Natural killer cell treated with Interleukin-12 subunit alpha and Interleukin-12 subunit beta and Interleukin-15 and Interleukin-18, amount 100 ng/mL, for 72 hours (primary cell): Measurements from ENCODE around the gene ATL2. TPM values are rescaled to one million over a fixed set of nuclear protein-coding genes. Genes with fewer than 3 reads are reported as not detected.
"Not testable (repeated sequence)": the region's sequence is repeated elsewhere in the genome, so short reads cannot be mapped to it uniquely, and the experiment has no call there.

Experiments used
- ATAC-seq, 2 donors: fragments of 150-1000 bp; cut with Tn5 transposase in 1 of 2; sonication (Bioruptor Pico), chemical (Tn5 transposase) in 1 of 2; 2 replicates each; pipeline ENCODE4 v1.10.0; 2021
- DNase-seq: peaks from one replicate; pipeline ENCODE4 v3.0.0; 2022; ENCODE audit warnings: low spot score
- H3K27ac Mint-ChIP-seq, 2 donors: 1 replicate in 1 of 2; 2 replicates in 1 of 2; pipeline ENCODE4 v1.8.0; 2022; ENCODE audit warnings: mixed read lengths in 2 of 2, mild to moderate bottlenecking in 1 of 2, moderate library complexity in 1 of 2
- H3K27me3 Mint-ChIP-seq, 2 donors: 1 replicate in 1 of 2; 2 replicates in 1 of 2; pipeline ENCODE4 v1.8.0; 2022; ENCODE audit warnings: mixed read lengths in 2 of 2
- H3K36me3 Mint-ChIP-seq: one replicate; pipeline ENCODE4 v1.8.0; 2022; ENCODE audit warnings: mixed read lengths
- H3K4me1 Mint-ChIP-seq, 2 donors: 1 replicate in 1 of 2; 2 replicates in 1 of 2; pipeline ENCODE4 v1.8.0; 2022; ENCODE audit warnings: low read depth in 2 of 2, mixed read lengths in 2 of 2, mild to moderate bottlenecking in 1 of 2
- H3K4me3 Mint-ChIP-seq: one replicate; pipeline ENCODE4 v1.8.0; 2022; ENCODE audit warnings: mixed read lengths
- H3K9me3 Mint-ChIP-seq: 2 replicates; pipeline ENCODE4 v1.8.0; 2022; ENCODE audit warnings: mixed read lengths
- total RNA-seq, 2 donors: library from RNA; stranded (reverse); gene quantifications; one replicate each; pipeline ENCODE4 v1.2.3, GENCODE V29; 2022

Gene ATL2
- total RNA-seq, 2 donors from 2014 or later, result 53.1 to 69.8 TPM

GRCh38 chr2:38407111-38407682 is 30.1 kb upstream of the ATL2 start:
- Mint-ChIP-seq H3K4me1 (no peaks in the 10 kb centered on the region), H3K27me3 (peaks cover 0 to 5% of the 10 kb centered on the region in 2 donors)
- no peak for ATAC-seq

GRCh38 chr2:38406597-38407110 is 29.6 kb upstream of the ATL2 start:
- Mint-ChIP-seq H3K4me3 (no peak overlapping the region), H3K36me3 (no peaks in the 10 kb centered on the region), H3K27ac (no peak overlapping the region), H3K4me1 (no peaks in the 10 kb centered on the region), H3K27me3 (peaks cover 0 to 4% of the 10 kb centered on the region in 2 donors), H3K9me3 (no peaks in the 10 kb centered on the region)
- no peak for ATAC-seq
- DNase-seq, result no peak

More at GRCh38 chr2:38407111-38407682, 30.1 kb upstream of the ATL2 start:
- peaks cover under 1% of the 10 kb centered on the region for H3K9me3 Mint-ChIP-seq
- peaks cover 1% of the 10 kb centered on the region for H3K36me3 Mint-ChIP-seq
- no peak for DNase-seq
- H3K27ac Mint-ChIP-seq, result no peak overlapping the region
- H3K4me3 Mint-ChIP-seq, result no peak overlapping the region

GRCh38 chr2:38405917-38406596 is 29.0 kb upstream of the ATL2 start:
- no peaks in the 10 kb centered on the region for H3K4me1 Mint-ChIP-seq
- H3K27ac Mint-ChIP-seq, result no peak overlapping the region
- H3K27me3 Mint-ChIP-seq, result peaks cover 0 to 4% of the 10 kb centered on the region in 2 donors
- no peaks in the 10 kb centered on the region for H3K36me3 Mint-ChIP-seq
- H3K4me3 Mint-ChIP-seq, result no peak overlapping the region
- DNase-seq (no peak), ATAC-seq (no peak)
- no peaks in the 10 kb centered on the region for H3K9me3 Mint-ChIP-seq

DNA sequence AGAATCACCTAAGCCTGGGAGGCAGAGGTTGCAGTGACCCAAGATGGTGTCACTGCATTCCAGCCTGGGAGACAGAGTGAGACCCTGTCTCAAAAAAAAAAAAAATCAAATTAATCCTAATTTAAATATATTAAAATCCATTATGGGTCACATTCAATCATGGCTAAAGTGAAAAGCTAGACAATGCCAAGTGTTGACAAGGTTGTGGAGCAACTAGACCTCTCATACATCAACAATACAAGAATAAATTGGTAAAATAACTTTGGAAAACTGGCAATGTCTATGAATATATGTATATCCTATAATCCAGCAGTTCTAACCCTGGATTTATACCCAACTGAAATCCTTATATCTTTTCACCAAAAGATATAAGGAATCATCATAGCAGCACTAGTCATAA is 23.4 kb upstream of the ATL2 start:
- ATAC-seq, result no peak
- Mint-ChIP-seq H3K27me3 (peaks cover 5 to 8% of the 10 kb centered on the region in 2 donors), H3K4me3 (no peak overlapping the region), H3K27ac (no peak overlapping the region), H3K9me3 (no peaks in the 10 kb centered on the region), H3K36me3 (no peaks in the 10 kb centered on the region), H3K4me1 (no peaks in the 10 kb centered on the region)
- no peak for DNase-seq

- DNase-seq (no peak), ATAC-seq (no peak)
- Mint-ChIP-seq H3K27ac (no peak overlapping the region), H3K4me3 (no peak overlapping the region), H3K36me3 (no peaks in the 10 kb centered on the region), H3K27me3 (peaks cover 15 to 20% of the 10 kb centered on the region in 2 donors), H3K4me1 (peaks cover 8% of the 10 kb centered on the region in 2 donors), H3K9me3 (no peaks in the 10 kb centered on the region)
Measured at GRCh38 chr2:38398739-38399138, 21.7 kb upstream of the ATL2 start.

DNA sequence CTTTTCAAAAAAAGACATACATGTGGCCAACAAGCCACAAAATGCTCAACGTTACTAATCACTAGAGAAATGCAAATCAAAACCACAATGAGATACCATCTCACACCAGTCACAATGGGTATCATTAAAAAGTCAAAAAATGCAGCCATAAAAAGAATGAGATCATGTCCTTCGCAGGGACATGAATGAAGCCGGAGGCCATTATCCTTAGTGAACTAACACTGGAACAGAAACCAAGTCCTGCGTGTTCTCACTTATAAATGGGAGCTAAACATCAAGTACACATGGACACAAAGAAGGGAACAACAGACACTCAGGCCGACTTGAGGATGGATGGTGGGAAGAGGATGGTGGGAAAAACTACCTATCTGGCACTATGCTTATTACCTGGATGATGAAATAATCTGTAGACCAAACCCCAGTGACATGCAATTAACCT is 17.8 kb upstream of the ATL2 start:
- Mint-ChIP-seq H3K9me3 (no peaks in the 10 kb centered on the region), H3K4me3 (no peak overlapping the region), H3K27ac (no peak overlapping the region), H3K4me1 (peaks cover 8% of the 10 kb centered on the region in 2 donors), H3K36me3 (no peaks in the 10 kb centered on the region), H3K27me3 (peaks cover 24 to 39% of the 10 kb centered on the region in 2 donors)
- DNase-seq (no peak), ATAC-seq (peak in 1 of 2 donors; percentile 31)

GRCh38 chr2:38394041-38394440 is 17.0 kb upstream of the ATL2 start:
- peaks cover 8 to 9% of the 10 kb centered on the region in 2 donors for H3K4me1 Mint-ChIP-seq
- H3K27ac Mint-ChIP-seq, result no peak overlapping the region
- H3K36me3 Mint-ChIP-seq, result no peaks in the 10 kb centered on the region
- no peaks in the 10 kb centered on the region for H3K9me3 Mint-ChIP-seq
- no peak overlapping the region for H3K4me3 Mint-ChIP-seq
- H3K27me3 Mint-ChIP-seq, result peaks cover 27 to 39% of the 10 kb centered on the region in 2 donors
- ATAC-seq (no peak), DNase-seq (no peak)

DNA sequence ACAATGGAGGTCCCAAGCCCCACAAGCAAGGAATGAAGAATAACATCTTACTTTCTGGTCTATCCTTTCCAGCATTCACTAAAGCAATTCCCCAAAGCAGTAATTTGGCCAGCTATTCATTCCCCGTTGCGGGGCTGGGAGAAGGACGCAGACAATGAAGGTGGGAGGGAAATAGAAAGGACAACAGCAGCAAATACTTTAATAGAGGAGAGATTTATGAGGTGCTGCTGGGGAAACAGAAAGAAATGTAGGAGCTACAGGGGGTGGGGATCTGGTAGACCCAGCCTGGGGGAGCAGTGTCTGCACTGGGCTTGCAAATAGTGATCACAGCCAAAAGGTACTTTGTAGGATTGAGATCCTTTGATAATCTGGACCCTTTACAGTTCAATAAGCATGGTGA is 13.9 kb upstream of the ATL2 start:
- no peak for ATAC-seq
- DNase-seq, result no peak
- Mint-ChIP-seq H3K9me3 (no peaks in the 10 kb centered on the region), H3K4me1 (peaks cover 8 to 12% of the 10 kb centered on the region in 2 donors), H3K27me3 (peaks cover 21 to 32% of the 10 kb centered on the region in 2 donors), H3K27ac (no peak overlapping the region), H3K36me3 (no peaks in the 10 kb centered on the region), H3K4me3 (no peak overlapping the region)

- H3K36me3 Mint-ChIP-seq, result no peaks in the 10 kb centered on the region
- H3K9me3 Mint-ChIP-seq, result no peaks in the 10 kb centered on the region
- ATAC-seq (no peak), DNase-seq (no peak)
- peaks cover 12 to 15% of the 10 kb centered on the region in 2 donors for H3K27me3 Mint-ChIP-seq
- H3K27ac Mint-ChIP-seq, result no peak overlapping the region
- peaks cover 0 to 5% of the 10 kb centered on the region in 2 donors for H3K4me1 Mint-ChIP-seq
- H3K4me3 Mint-ChIP-seq, result no peak overlapping the region
Measured at GRCh38 chr2:38387887-38388286, 10.8 kb upstream of the ATL2 start.

GRCh38 chr2:38386821-38387220 is 9.7 kb upstream of the ATL2 start:
- ATAC-seq (no peak), DNase-seq (no peak)
- H3K4me3 Mint-ChIP-seq, result no peak overlapping the region
- no peak overlapping the region for H3K27ac Mint-ChIP-seq
- peaks cover 0 to 5% of the 10 kb centered on the region in 2 donors for H3K4me1 Mint-ChIP-seq
- no peaks in the 10 kb centered on the region for H3K36me3 Mint-ChIP-seq
- H3K27me3 Mint-ChIP-seq, result peaks cover 11 to 12% of the 10 kb centered on the region in 2 donors
- H3K9me3 Mint-ChIP-seq, result no peaks in the 10 kb centered on the region

GRCh38 chr2:38386377-38386776 is 9.3 kb upstream of the ATL2 start:
- Mint-ChIP-seq H3K9me3 (no peaks in the 10 kb centered on the region), H3K36me3 (no peaks in the 10 kb centered on the region), H3K27ac (no peak overlapping the region), H3K4me1 (peaks cover 0 to 5% of the 10 kb centered on the region in 2 donors), H3K4me3 (no peak overlapping the region), H3K27me3 (peaks cover 9 to 11% of the 10 kb centered on the region in 2 donors)
- ATAC-seq (no peak), DNase-seq (no peak)

DNA sequence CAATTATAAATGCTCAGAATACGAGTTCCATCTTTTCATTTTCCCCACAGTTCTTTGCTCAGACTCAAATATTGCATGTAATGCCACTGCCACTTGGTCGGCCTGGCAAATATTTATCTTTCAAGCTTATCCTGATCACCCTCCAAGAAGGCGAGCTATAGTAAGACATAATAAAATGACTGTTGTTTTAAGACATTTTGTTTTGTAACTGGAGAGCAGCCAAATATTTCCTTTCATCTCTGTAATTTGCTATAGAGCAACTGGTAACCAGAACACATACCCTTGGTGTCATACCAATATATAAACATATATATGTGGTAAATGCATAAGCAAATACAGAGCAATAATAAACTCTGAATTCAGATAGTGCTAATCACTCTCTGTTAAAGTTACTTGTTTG is 7.3 kb upstream of the ATL2 start:
- Mint-ChIP-seq H3K27me3 (peaks cover 0 to 7% of the 10 kb centered on the region in 2 donors), H3K4me3 (no peak overlapping the region), H3K36me3 (no peaks in the 10 kb centered on the region), H3K9me3 (no peaks in the 10 kb centered on the region), H3K27ac (no peak overlapping the region), H3K4me1 (peaks cover 0 to 5% of the 10 kb centered on the region in 2 donors)
- ATAC-seq (no peak), DNase-seq (no peak)

DNA sequence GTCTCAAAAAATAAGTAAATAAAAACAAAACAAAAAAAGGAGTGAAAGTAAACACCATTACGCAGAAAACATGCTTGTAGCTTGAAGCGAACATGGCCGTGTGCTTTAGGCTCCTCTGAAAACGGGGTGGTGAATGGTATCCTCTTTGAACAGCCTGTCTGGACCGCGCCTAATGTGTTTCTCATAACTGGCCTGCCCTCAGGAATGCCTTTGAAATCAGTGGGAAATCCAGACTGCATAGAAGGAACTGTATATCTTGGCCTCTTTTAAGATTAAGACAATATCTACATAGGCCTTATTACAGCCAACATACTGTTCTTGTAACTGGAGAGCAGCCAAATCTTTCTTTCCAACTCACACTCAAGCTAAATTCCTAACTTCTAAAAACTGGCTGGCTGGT is 6.7 kb upstream of the ATL2 start:
- not testable (repeated sequence) for H3K4me3 Mint-ChIP-seq

DNA sequence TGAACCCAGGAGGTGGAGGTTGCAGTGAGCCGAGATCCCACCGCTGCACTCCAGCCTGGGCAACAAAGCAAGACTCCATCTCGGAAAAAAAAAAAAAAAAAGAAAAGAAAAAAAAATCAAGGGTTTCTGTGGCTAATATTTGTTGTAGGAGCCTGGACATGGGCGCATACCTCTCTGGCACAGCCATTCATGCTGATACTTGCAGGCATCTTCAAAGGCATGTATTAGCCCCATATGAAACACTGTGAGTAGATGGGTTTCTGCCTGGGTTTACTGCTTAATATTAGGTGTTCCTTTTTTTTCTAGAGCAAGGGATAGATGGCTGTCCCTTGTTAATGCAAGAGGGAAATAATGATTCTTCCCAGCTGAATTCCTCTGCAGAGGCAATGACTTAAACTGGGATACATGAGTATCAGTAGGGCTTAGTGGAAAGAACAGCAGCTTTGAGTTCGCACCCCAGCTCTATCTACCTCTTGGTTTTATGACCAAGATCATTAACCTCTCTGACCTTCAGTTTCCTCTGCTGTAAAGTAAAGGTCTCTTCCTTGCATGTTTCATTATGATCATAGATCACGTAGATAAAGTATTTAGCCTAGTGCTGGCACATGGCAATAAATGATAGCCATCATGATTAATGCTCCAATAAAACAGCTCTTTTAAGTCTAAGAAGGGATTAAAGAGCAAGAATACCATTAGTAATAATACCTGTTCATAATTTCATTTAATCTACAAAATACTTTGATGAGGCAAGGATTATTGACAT is 4.5 kb upstream of the ATL2 start:
- DNase-seq (no peak), ATAC-seq (no peak)
- peaks cover 6 to 11% of the 10 kb centered on the region in 2 donors for H3K4me1 Mint-ChIP-seq
- H3K27ac Mint-ChIP-seq, result no peak overlapping the region
- no peaks in the 10 kb centered on the region for H3K36me3 Mint-ChIP-seq
- H3K4me3 Mint-ChIP-seq, result no peak overlapping the region
- peaks cover 0 to 10% of the 10 kb centered on the region in 2 donors for H3K27me3 Mint-ChIP-seq
- no peaks in the 10 kb centered on the region for H3K9me3 Mint-ChIP-seq

More for the DNA sequence above, 6.7 kb upstream of the ATL2 start:
- H3K27ac Mint-ChIP-seq, H3K9me3 Mint-ChIP-seq, H3K4me1 Mint-ChIP-seq, ATAC-seq, DNase-seq, H3K27me3 Mint-ChIP-seq, H3K36me3 Mint-ChIP-seq: not testable (repeated sequence)
